Liver (tissue), 9 donors: ENCODE measurements around the gene C10orf62. TPM values are rescaled to one million over a fixed set of nuclear protein-coding genes. Genes with fewer than 3 reads are reported as not detected.

ENCODE experiments used
- DNase-seq: peaks from one replicate; pipeline ENCODE4 v3.0.0-alpha.2; 2017; ENCODE audit warnings: low spot score
- H3K27ac ChIP-seq, 2 donors: one replicate each; pipeline ENCODE4 v1.7.0; 2013; ENCODE audit warnings: inconsistent platforms in 2 of 2, low read length in 2 of 2, control low read depth in 1 of 2, low read depth in 1 of 2, mild to moderate bottlenecking in 1 of 2
- H3K27me3 ChIP-seq, 4 donors: one replicate each; pipeline versions ENCODE4 v1.6.1 to v1.7.0; 2013; ENCODE audit warnings: low read length in 3 of 4, inconsistent platforms in 1 of 4, mild to moderate bottlenecking in 1 of 4, moderate library complexity in 1 of 4; ENCODE audit not compliant: control insufficient read depth in 4 of 4, insufficient read depth in 4 of 4
- H3K36me3 ChIP-seq, 4 donors: one replicate each; pipeline versions ENCODE4 v1.6.1 to v1.7.0; 2013; ENCODE audit warnings: low read length in 3 of 4, mild to moderate bottlenecking in 3 of 4, low read depth in 1 of 4, moderate library complexity in 1 of 4; ENCODE audit not compliant: control insufficient read depth in 4 of 4, insufficient read depth in 3 of 4
- H3K4me1 ChIP-seq, 4 donors: one replicate each; pipeline versions ENCODE4 v1.6.1 to v1.7.0; 2013; ENCODE audit warnings: low read length in 3 of 4, mild to moderate bottlenecking in 3 of 4, moderate library complexity in 1 of 4; ENCODE audit not compliant: control insufficient read depth in 4 of 4, insufficient read depth in 4 of 4
- H3K4me3 ChIP-seq, 3 donors: one replicate each; pipeline versions ENCODE4 v1.6.1 to v1.7.0; 2013; ENCODE audit warnings: low read length in 3 of 3, control low read depth in 1 of 3, low read depth in 1 of 3, mild to moderate bottlenecking in 1 of 3
- H3K9ac ChIP-seq, 2 donors: one replicate each; pipeline ENCODE4 v1.7.0; 2013; ENCODE audit warnings: low read length in 2 of 2, mild to moderate bottlenecking in 2 of 2, moderate library complexity in 2 of 2, control low read depth in 1 of 2, low read depth in 1 of 2
- H3K9me3 ChIP-seq, 4 donors: one replicate each; pipeline versions ENCODE4 v1.6.1 to v1.7.0; 2013; ENCODE audit warnings: low read length in 3 of 4; ENCODE audit not compliant: control insufficient read depth in 4 of 4
- EGR1 ChIP-seq, 2 donors: IDR thresholded peaks; 2 replicates each; pipeline ENCODE4 v1.6.1; 2016 to 2018; ENCODE audit warnings: antibody characterized with exemption in 2 of 2, low read depth in 2 of 2
- FOXA1 ChIP-seq: IDR thresholded peaks from 2 replicates; pipeline ENCODE4 v1.6.1; 2016; ENCODE audit warnings: antibody characterized with exemption
- FOXA2 ChIP-seq: IDR thresholded peaks from 2 replicates; pipeline ENCODE4 v1.6.1; 2016; ENCODE audit warnings: antibody characterized with exemption
- GABPA ChIP-seq, 2 donors: IDR thresholded peaks in 1 of 2; conservative IDR thresholded peaks in 1 of 2; 2 replicates each; pipeline ENCODE4 v1.6.1; 2016; ENCODE audit warnings: antibody characterized with exemption in 2 of 2, mild to moderate bottlenecking in 1 of 2, moderate library complexity in 1 of 2
- HNF4A ChIP-seq, 2 donors: conservative IDR thresholded peaks; 2 replicates each; pipeline ENCODE4 v1.6.1; 2016; ENCODE audit warnings: antibody characterized with exemption in 2 of 2, mild to moderate bottlenecking in 2 of 2
- HNF4G ChIP-seq: IDR thresholded peaks from 2 replicates; pipeline ENCODE4 v1.6.1; 2016; ENCODE audit warnings: antibody characterized with exemption
- JUND ChIP-seq, 2 donors: IDR thresholded peaks; 2 replicates each; pipeline ENCODE4 v1.6.1; 2016; ENCODE audit warnings: antibody characterized with exemption in 2 of 2
- NR2F2 ChIP-seq: IDR thresholded peaks from 2 replicates; pipeline ENCODE4 v1.6.1; 2016; ENCODE audit warnings: antibody characterized with exemption
- RAD21 ChIP-seq, 2 donors: IDR thresholded peaks; 2 replicates each; pipeline ENCODE4 v1.6.1; 2016; ENCODE audit warnings: antibody characterized with exemption in 2 of 2, mild to moderate bottlenecking in 2 of 2
- RXRA ChIP-seq, 2 donors: IDR thresholded peaks; 2 replicates each; pipeline ENCODE4 v1.6.1; 2017 to 2018; ENCODE audit warnings: antibody characterized with exemption in 2 of 2, mild to moderate bottlenecking in 1 of 2
- SP1 ChIP-seq: IDR thresholded peaks from 2 replicates; pipeline ENCODE4 v1.6.1; 2018; ENCODE audit warnings: antibody characterized with exemption, mild to moderate bottlenecking
- TAF1 ChIP-seq: conservative IDR thresholded peaks from 2 replicates; pipeline ENCODE4 v1.6.1; 2016; ENCODE audit warnings: antibody characterized with exemption, mild to moderate bottlenecking
- YY1 ChIP-seq: IDR thresholded peaks from 2 replicates; pipeline ENCODE4 v1.6.1; 2016; ENCODE audit warnings: antibody characterized with exemption, mild to moderate bottlenecking
- WGBS: extraction: QIAGEN DNeasy Blood & Tissue Kit; methylation state at CpG from one replicate; pipeline ENCODE4 v1.1.7; 2013; 5-methylcytosine and 5-hydroxymethylcytosine counted together
- polyA plus RNA-seq, 2 donors: library from polyadenylated mRNA; stranded (reverse) in 1 of 2; unstranded in 1 of 2; fragments of 200-250 nt in 1 of 2; fragments of >200 nt in 1 of 2; fragmentation: Nextera tagmentation in 1 of 2; extraction: Ambion mirVana in 1 of 2; gene quantifications; one replicate each; pipeline versions ENCODE4 v1.2.1 to v1.2.3, GENCODE V29; 2013 to 2015
- total RNA-seq, 2 donors: library from RNA; depleted of rRNA; stranded (reverse); fragments of >200 nt; gene quantifications; one replicate each; pipeline ENCODE4 v1.2.3, GENCODE V29; 2014
- TF ChIP-seq, protein P1 (sequence below): IDR thresholded peaks from 2 replicates; pipeline ENCODE4 v1.6.1; 2016; ENCODE audit warnings: antibody characterized with exemption
- TF ChIP-seq, protein P2 (sequence below): IDR thresholded peaks from 2 replicates; pipeline ENCODE4 v1.6.1; 2016; ENCODE audit warnings: antibody characterized with exemption
- TF ChIP-seq, protein P3 (sequence below): IDR thresholded peaks from 2 replicates; pipeline ENCODE4 v1.6.1; 2016; ENCODE audit warnings: antibody characterized with exemption, mild to moderate bottlenecking
- TF ChIP-seq, protein P4 (sequence below): fragments of 150-350 bp; IDR thresholded peaks from 2 replicates; pipeline ENCODE4 v1.5.1; 2017; ENCODE audit warnings: improper control_type of control experiment, low read depth, low read length; ENCODE audit not compliant: missing input control
- donor health status: healthy.
- donor health status: healthy.
- donor health status: healthy.
- donor health status: healthy.
- donor health status: healthy.

C10orf62 gene, protein sequence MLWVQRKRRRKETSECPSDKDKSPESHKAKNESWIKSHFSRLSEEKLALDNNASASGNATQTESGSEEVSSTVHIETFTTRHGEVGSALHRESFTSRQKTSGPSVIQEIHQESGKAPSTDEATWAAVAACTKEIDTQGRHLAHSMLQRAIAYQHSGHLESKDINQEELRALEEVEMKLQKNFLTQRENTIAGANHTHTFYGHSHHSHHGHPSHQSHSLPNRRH
- total RNA-seq (1 to 10 TPM in 1 of 2 donors, under 1 TPM in 1; 0.56 to 3.0 TPM), polyA plus RNA-seq (under 1 TPM; 0.16 to 0.26 TPM)

DNA sequence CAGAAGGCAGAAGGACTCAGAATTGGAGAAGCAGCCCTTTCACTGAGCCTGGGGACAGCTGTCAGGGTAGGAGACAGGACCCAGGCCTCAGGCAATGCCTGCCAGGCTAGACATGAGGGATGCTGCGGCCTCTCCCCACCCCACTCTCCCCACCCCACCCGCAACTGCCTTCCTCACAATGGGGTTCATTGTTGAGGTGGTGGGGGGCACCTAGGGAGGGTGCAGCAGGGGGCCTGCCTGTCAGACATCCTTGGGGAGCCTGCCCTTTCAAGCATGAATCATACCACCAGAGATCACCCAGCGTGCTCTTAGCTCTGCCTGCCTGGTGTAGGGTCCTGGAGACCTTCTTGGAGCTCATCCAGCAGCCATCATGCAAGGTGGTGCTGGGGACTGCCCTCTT is at the start of gene C10orf62:
Gene C10orf62 (plus strand): TSS at position 243 of the 400 bp plus-strand sequence. CDS start 177 bp downstream, outside the sequence.
- H3K27ac ChIP-seq, result peak within 1 kb of the TSS in 1 of 2 donors; percentile 18
- H3K27me3 ChIP-seq, result no peaks in the 10 kb centered on the region
- no peak for DNase-seq
- peaks cover 4 to 42% (median 31%) of the 10 kb centered on the region in 4 donors for H3K4me1 ChIP-seq
- no peak within 1 kb of the TSS for H3K4me3 ChIP-seq
- no peak within 1 kb of the TSS for H3K9ac ChIP-seq
- H3K36me3 ChIP-seq, result no peaks in the 10 kb centered on the region
- no peaks in the 10 kb centered on the region for H3K9me3 ChIP-seq
- 80% methylated on average over 3 of the region's 3 CpGs for WGBS
- TF ChIP-seq EGR1 (IDR thresholded peaks at IDR 0.05; ENCODE audit: low read depth in 2 of 2) (no peak), RXRA (IDR thresholded peaks at IDR 0.05) (no peak), RAD21 (IDR thresholded peaks at IDR 0.05) (no peak), NR2F2 (no peak), TAF1 (no peak), HNF4G (no peak), FOXA2 (no peak), SP1 (no peak), HNF4A (conservative IDR thresholded peaks at IDR 0.05) (no peak), FOXA1 (no peak), JUND (IDR thresholded peaks at IDR 0.05) (no peak), YY1 (no peak), GABPA (IDR thresholded peaks at IDR 0.05 in 1 of 2, conservative IDR thresholded peaks at IDR 0.05 in 1 of 2) (no peak)
- TF ChIP-seq, protein P1, sequence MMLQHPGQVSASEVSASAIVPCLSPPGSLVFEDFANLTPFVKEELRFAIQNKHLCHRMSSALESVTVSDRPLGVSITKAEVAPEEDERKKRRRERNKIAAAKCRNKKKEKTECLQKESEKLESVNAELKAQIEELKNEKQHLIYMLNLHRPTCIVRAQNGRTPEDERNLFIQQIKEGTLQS, result no peak
- TF ChIP-seq, protein P2, sequence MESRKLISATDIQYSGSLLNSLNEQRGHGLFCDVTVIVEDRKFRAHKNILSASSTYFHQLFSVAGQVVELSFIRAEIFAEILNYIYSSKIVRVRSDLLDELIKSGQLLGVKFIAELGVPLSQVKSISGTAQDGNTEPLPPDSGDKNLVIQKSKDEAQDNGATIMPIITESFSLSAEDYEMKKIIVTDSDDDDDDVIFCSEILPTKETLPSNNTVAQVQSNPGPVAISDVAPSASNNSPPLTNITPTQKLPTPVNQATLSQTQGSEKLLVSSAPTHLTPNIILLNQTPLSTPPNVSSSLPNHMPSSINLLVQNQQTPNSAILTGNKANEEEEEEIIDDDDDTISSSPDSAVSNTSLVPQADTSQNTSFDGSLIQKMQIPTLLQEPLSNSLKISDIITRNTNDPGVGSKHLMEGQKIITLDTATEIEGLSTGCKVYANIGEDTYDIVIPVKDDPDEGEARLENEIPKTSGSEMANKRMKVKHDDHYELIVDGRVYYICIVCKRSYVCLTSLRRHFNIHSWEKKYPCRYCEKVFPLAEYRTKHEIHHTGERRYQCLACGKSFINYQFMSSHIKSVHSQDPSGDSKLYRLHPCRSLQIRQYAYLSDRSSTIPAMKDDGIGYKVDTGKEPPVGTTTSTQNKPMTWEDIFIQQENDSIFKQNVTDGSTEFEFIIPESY, result no peak
- TF ChIP-seq, protein P3, sequence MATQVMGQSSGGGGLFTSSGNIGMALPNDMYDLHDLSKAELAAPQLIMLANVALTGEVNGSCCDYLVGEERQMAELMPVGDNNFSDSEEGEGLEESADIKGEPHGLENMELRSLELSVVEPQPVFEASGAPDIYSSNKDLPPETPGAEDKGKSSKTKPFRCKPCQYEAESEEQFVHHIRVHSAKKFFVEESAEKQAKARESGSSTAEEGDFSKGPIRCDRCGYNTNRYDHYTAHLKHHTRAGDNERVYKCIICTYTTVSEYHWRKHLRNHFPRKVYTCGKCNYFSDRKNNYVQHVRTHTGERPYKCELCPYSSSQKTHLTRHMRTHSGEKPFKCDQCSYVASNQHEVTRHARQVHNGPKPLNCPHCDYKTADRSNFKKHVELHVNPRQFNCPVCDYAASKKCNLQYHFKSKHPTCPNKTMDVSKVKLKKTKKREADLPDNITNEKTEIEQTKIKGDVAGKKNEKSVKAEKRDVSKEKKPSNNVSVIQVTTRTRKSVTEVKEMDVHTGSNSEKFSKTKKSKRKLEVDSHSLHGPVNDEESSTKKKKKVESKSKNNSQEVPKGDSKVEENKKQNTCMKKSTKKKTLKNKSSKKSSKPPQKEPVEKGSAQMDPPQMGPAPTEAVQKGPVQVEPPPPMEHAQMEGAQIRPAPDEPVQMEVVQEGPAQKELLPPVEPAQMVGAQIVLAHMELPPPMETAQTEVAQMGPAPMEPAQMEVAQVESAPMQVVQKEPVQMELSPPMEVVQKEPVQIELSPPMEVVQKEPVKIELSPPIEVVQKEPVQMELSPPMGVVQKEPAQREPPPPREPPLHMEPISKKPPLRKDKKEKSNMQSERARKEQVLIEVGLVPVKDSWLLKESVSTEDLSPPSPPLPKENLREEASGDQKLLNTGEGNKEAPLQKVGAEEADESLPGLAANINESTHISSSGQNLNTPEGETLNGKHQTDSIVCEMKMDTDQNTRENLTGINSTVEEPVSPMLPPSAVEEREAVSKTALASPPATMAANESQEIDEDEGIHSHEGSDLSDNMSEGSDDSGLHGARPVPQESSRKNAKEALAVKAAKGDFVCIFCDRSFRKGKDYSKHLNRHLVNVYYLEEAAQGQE, result no peak
- TF ChIP-seq, protein P4, sequence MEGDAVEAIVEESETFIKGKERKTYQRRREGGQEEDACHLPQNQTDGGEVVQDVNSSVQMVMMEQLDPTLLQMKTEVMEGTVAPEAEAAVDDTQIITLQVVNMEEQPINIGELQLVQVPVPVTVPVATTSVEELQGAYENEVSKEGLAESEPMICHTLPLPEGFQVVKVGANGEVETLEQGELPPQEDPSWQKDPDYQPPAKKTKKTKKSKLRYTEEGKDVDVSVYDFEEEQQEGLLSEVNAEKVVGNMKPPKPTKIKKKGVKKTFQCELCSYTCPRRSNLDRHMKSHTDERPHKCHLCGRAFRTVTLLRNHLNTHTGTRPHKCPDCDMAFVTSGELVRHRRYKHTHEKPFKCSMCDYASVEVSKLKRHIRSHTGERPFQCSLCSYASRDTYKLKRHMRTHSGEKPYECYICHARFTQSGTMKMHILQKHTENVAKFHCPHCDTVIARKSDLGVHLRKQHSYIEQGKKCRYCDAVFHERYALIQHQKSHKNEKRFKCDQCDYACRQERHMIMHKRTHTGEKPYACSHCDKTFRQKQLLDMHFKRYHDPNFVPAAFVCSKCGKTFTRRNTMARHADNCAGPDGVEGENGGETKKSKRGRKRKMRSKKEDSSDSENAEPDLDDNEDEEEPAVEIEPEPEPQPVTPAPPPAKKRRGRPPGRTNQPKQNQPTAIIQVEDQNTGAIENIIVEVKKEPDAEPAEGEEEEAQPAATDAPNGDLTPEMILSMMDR, result no peak
